ENCODE data around the gene CNTNAP1.

DNA sequence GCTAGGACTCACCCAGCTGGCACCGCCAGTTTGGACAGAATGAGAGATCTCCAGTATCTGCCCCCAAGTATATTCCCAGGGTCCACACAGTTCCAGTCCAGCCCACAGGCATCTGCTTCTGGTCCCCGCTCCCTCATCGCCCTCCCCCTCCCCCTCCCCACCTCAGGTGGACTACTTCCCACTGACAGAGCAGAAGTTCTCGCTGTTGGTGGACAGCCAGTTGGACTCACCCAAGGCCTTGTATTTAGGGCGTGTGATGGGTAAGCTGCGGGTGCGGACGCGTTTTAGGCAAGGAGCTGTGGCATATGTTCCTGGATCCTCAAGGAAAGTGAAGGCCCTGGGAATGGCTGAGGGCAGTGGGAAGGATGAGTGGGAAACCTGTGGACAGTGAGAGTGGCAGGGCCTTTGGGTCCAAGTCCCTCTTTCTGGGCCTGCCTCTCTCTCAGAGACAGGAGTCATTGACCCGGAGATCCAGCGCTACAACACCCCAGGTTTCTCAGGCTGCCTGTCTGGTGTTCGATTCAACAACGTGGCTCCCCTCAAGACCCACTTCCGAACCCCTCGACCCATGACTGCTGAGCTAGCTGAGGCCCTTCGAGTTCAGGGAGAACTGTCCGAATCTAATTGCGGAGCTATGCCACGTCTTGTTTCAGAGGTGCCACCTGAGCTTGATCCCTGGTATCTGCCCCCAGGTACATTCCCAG lies 14.9 kb downstream of the CNTNAP1 start:
- TF ChIP-seq POLR2AphosphoS5 (IDR thresholded peaks at IDR 0.05; ENCODE audit: low read depth, low read length) (no peak), POLR2A (IDR thresholded peaks at IDR 0.05; ENCODE audit: low read depth, low read length) (no peak), POU2F2 (IDR thresholded peaks at IDR 0.05; ENCODE audit: low read depth, low read length) (no peak), SPI1 (IDR thresholded peaks at IDR 0.05; ENCODE audit: low read depth, low read length) (no peak), PAX5 (IDR thresholded peaks at IDR 0.05; ENCODE audit: insufficient read depth, low read length, severe bottlenecking) (no peak), TAF1 (IDR thresholded peaks at IDR 0.05; ENCODE audit: low read depth, low read length) (no peak)

All from GM12891 (cell line).